ENCODE measurements around the gene LYRM7.

LYRM7 gene

GRCh38 chr5:131223751-131224386 lies 53.1 kb downstream of the LYRM7 start:
- no peak for TF ChIP-seq GATA3 (IDR thresholded peaks at IDR 0.05; ENCODE audit: low read depth, low read length)
- TF ChIP-seq GATA2 (IDR thresholded peaks at IDR 0.05; ENCODE audit: low read depth, low read length), result no peak

- TF ChIP-seq GATA2 (IDR thresholded peaks at IDR 0.05; ENCODE audit: low read depth, low read length), result no peak
- no peak for TF ChIP-seq GATA3 (IDR thresholded peaks at IDR 0.05; ENCODE audit: low read depth, low read length)
Observed at GRCh38 chr5:131224387-131225201, 53.9 kb downstream of the LYRM7 start.

GRCh38 chr5:131225282-131225974 lies 54.7 kb downstream of the LYRM7 start:
- TF ChIP-seq GATA2 (IDR thresholded peaks at IDR 0.05; ENCODE audit: low read depth, low read length) (no peak), GATA3 (IDR thresholded peaks at IDR 0.05; ENCODE audit: low read depth, low read length) (no peak)

- TF ChIP-seq GATA2 (IDR thresholded peaks at IDR 0.05; ENCODE audit: low read depth, low read length) (no peak), GATA3 (IDR thresholded peaks at IDR 0.05; ENCODE audit: low read depth, low read length) (no peak)
Observed at GRCh38 chr5:131226899-131227298, 56.2 kb downstream of the LYRM7 start.

GRCh38 chr5:131228646-131229045 lies 57.9 kb downstream of the LYRM7 start:
- no peak for TF ChIP-seq GATA3 (IDR thresholded peaks at IDR 0.05; ENCODE audit: low read depth, low read length)
- no peak for TF ChIP-seq GATA2 (IDR thresholded peaks at IDR 0.05; ENCODE audit: low read depth, low read length)

- TF ChIP-seq GATA2 (IDR thresholded peaks at IDR 0.05; ENCODE audit: low read depth, low read length), result no peak
- TF ChIP-seq GATA3 (IDR thresholded peaks at IDR 0.05; ENCODE audit: low read depth, low read length), result no peak
Observed at GRCh38 chr5:131229623-131230022, 58.9 kb downstream of the LYRM7 start.

GRCh38 chr5:131230406-131230805 lies 59.7 kb downstream of the LYRM7 start:
- TF ChIP-seq GATA2 (IDR thresholded peaks at IDR 0.05; ENCODE audit: low read depth, low read length), result no peak
- TF ChIP-seq GATA3 (IDR thresholded peaks at IDR 0.05; ENCODE audit: low read depth, low read length), result no peak

- no peak for TF ChIP-seq GATA3 (IDR thresholded peaks at IDR 0.05; ENCODE audit: low read depth, low read length)
Observed at GRCh38 chr5:131239686-131240085, 68.9 kb downstream of the LYRM7 start.

GRCh38 chr5:131242728-131243255 lies 72.0 kb downstream of the LYRM7 start:
- no peak for TF ChIP-seq GATA2 (IDR thresholded peaks at IDR 0.05; ENCODE audit: low read depth, low read length)
- no peak for TF ChIP-seq GATA3 (IDR thresholded peaks at IDR 0.05; ENCODE audit: low read depth, low read length)

- TF ChIP-seq GATA2 (IDR thresholded peaks at IDR 0.05; ENCODE audit: low read depth, low read length), result no peak
- TF ChIP-seq GATA3 (IDR thresholded peaks at IDR 0.05; ENCODE audit: low read depth, low read length), result no peak
Observed at GRCh38 chr5:131245312-131245711, 74.6 kb downstream of the LYRM7 start.

- TF ChIP-seq GATA2 (IDR thresholded peaks at IDR 0.05; ENCODE audit: low read depth, low read length) (no peak), GATA3 (IDR thresholded peaks at IDR 0.05; ENCODE audit: low read depth, low read length) (no peak)
Observed at GRCh38 chr5:131245948-131246347, 75.2 kb downstream of the LYRM7 start.

GRCh38 chr5:131246504-131246903 lies 75.8 kb downstream of the LYRM7 start:
- TF ChIP-seq GATA2 (IDR thresholded peaks at IDR 0.05; ENCODE audit: low read depth, low read length) (no peak), GATA3 (IDR thresholded peaks at IDR 0.05; ENCODE audit: low read depth, low read length) (no peak)

- no peak for TF ChIP-seq GATA2 (IDR thresholded peaks at IDR 0.05; ENCODE audit: low read depth, low read length)
- no peak for TF ChIP-seq GATA3 (IDR thresholded peaks at IDR 0.05; ENCODE audit: low read depth, low read length)
Observed at GRCh38 chr5:131250751-131251475, 80.2 kb downstream of the LYRM7 start.

GRCh38 chr5:131252824-131253171 lies 82.1 kb downstream of the LYRM7 start:
- TF ChIP-seq GATA3 (IDR thresholded peaks at IDR 0.05; ENCODE audit: low read depth, low read length) (no peak), GATA2 (IDR thresholded peaks at IDR 0.05; ENCODE audit: low read depth, low read length) (no peak)

All from SH-SY5Y (cell line).